Measurements from ENCODE around the gene TMEM41B. TPM values are rescaled to one million over a fixed set of nuclear protein-coding genes. Genes with fewer than 3 reads are reported as not detected.

Gene TMEM41B
- total and polyA plus RNA-seq, 2 of the 4 experiments (the other 2 are of a cell fraction), result 20.8 to 21.5 TPM

GRCh38 chr11:9357041-9357440 is 42.6 kb upstream of the TMEM41B start:
- no peaks in the 10 kb centered on the region for H4K20me1 ChIP-seq (ENCODE audit: insufficient read depth, low read length)
- no peak overlapping the region for H2AK5ac ChIP-seq (ENCODE audit: low read depth, low read length)
- H2BK120ac ChIP-seq (ENCODE audit: low read depth, low read length), result no peak overlapping the region
- H3K23ac ChIP-seq (ENCODE audit: low read depth, low read length), result no peak overlapping the region
- dilution Hi-C loops (cut with HindIII; ENCODE audit: low sequenced_read_pairs, unreplicated experiment) (no loop called here), in situ Hi-C loops (cut with MboI; ENCODE audit: low sequenced_read_pairs) (no loop called here), intact Hi-C loops (cut with micrococcal nuclease) (no loop called here)
- WGBS, 2 experiments (ENCODE audit: extremely low coverage in 2 of 2, insufficient read length in 1 of 2), result 97% methylated on average over 4 of the region's 4 CpGs; no CpG with 5 or more reads in 1 of the 2 experiments
- no peak overlapping the region for H3K18ac ChIP-seq (ENCODE audit: low read depth, low read length)
- ATAC-seq (ENCODE audit: low read depth) (no peak), DNase-seq (no peak)
- ChIA-PET CTCF (no interaction called here), POLR2A (ENCODE audit: unreplicated experiment) (no interaction called here)
- H2AK9ac ChIP-seq (replicated peaks; ENCODE audit: low read depth, low read length, poor library complexity), result no peak overlapping the region
- H3K4me1 ChIP-seq (ENCODE audit: control insufficient read depth, insufficient read depth, low read length), result no peaks in the 10 kb centered on the region
- no peak overlapping the region for H3K4me2 ChIP-seq (ENCODE audit: low read depth, low read length)
- H2BK5ac ChIP-seq (ENCODE audit: low read depth, low read length, poor library complexity, severe bottlenecking), result no peak overlapping the region
- no peak overlapping the region for H2BK20ac ChIP-seq (ENCODE audit: low read depth, low read length)
- no peak overlapping the region for H2AFZ ChIP-seq (replicated peaks; ENCODE audit: low read length, poor library complexity)
- no peak overlapping the region for H3K27ac ChIP-seq (ENCODE audit: insufficient read depth, low read length)
- no peak overlapping the region for H2BK15ac ChIP-seq (ENCODE audit: low read depth, low read length)
- no peak overlapping the region for H4K5ac ChIP-seq (ENCODE audit: low read depth, low read length)
- no peaks in the 10 kb centered on the region for H3K36me3 ChIP-seq (ENCODE audit: control insufficient read depth, insufficient read depth, low read length)
- TF ChIP-seq ELK1 (IDR thresholded peaks at IDR 0.05; ENCODE audit: borderline replicate concordance, low read depth, low read length) (no peak), USF2 (IDR thresholded peaks at IDR 0.05; ENCODE audit: low read depth, low read length) (no peak), SMC3 (IDR thresholded peaks at IDR 0.05; ENCODE audit: low read depth, low read length) (no peak), MAZ (IDR thresholded peaks at IDR 0.05; ENCODE audit: borderline replicate concordance, low read depth, low read length) (no peak), FOS (IDR thresholded peaks at IDR 0.05; ENCODE audit: low read depth, low read length) (no peak), CEBPB (IDR thresholded peaks at IDR 0.05; ENCODE audit: low read depth, low read length) (no peak), CTCF (conservative IDR thresholded peaks at IDR 0.05; ENCODE audit: low read depth, low read length) (no peak), RCOR1 (IDR thresholded peaks at IDR 0.05; ENCODE audit: insufficient replicate concordance, low read length) (no peak), NFE2L2 (IDR thresholded peaks at IDR 0.05; ENCODE audit: low read depth, low read length) (no peak), RAD21 (IDR thresholded peaks at IDR 0.05; ENCODE audit: low read length) (no peak), MAFK (IDR thresholded peaks at IDR 0.05; ENCODE audit: low read depth, low read length) (no peak), CHD1 (IDR thresholded peaks at IDR 0.05; ENCODE audit: low read depth, low read length) (no peak), BHLHE40 (IDR thresholded peaks at IDR 0.05; ENCODE audit: low read depth, low read length) (no peak)
- H4K91ac ChIP-seq (ENCODE audit: insufficient read depth, low read depth, low read length), result no peak overlapping the region
- H3K9me1 ChIP-seq (ENCODE audit: insufficient read depth, low read length), result no peaks in the 10 kb centered on the region
- H3K79me1 ChIP-seq (ENCODE audit: low read depth in 1 of 2, low read length in 2 of 2), result 0 out of 4 replicates have a peak, but pooled peaks cover 0 to under 1% of the 10 kb centered on the region in 2 experiments
- no peaks in the 10 kb centered on the region for H3K27me3 ChIP-seq (ENCODE audit: control insufficient read depth, insufficient read depth, low read length)
- H3K4ac ChIP-seq (ENCODE audit: low read depth, low read length), result no peak overlapping the region
- no peak overlapping the region for H4K8ac ChIP-seq (ENCODE audit: low read depth in 2 of 2, low read length in 2 of 2)
- no TSS peak for BruUV-seq (replicated peaks)
- no peak overlapping the region for H3K14ac ChIP-seq (replicated peaks; ENCODE audit: low read depth, low read length)
- H3K56ac ChIP-seq (ENCODE audit: extremely low read depth, insufficient read depth, low read length), result no peak overlapping the region
- H3K9ac ChIP-seq (ENCODE audit: low read depth, low read length), result no peak overlapping the region
- H3K4me3 ChIP-seq (ENCODE audit: insufficient read depth, low read depth, low read length), result no peak overlapping the region
- H3K9me3 ChIP-seq (ENCODE audit: control insufficient read depth, insufficient read depth, low read length), result no peaks in the 10 kb centered on the region
